GM10248 (cell line): ENCODE measurements around the gene EARS2.

Experiments
- CTCF ChIA-PET: fragments of 300-600 bp; sonication (Branson Sonifier 250); formaldehyde crosslinking; extraction: SDS; loops from one replicate; lab custom pipeline; 2021; ENCODE audit warnings: antibody characterized with exemption; lab: Yijun Ruan, JAX
- POLR2A ChIA-PET: fragments of 350-650 bp; sonication (Branson Sonifier 250); formaldehyde crosslinking; extraction: SDS; loops from one replicate; lab custom pipeline; 2020; ENCODE audit warnings: antibody characterized with exemption; lab: Yijun Ruan, JAX
- DNase-seq: peaks from one replicate; pipeline ENCODE4 v3.0.0; 2012; ENCODE audit errors: extremely low spot score
- CTCF ChIP-seq: IDR thresholded peaks from 2 replicates; pipeline ENCODE4 v1.5.1; 2012; ENCODE audit warnings: mild to moderate bottlenecking, low read depth; ENCODE audit errors: extremely low read depth, missing control alignments, control extremely low read depth

EARS2 gene

GRCh38 chr16:23539984-23540816 is 16.9 kb downstream of the EARS2 start:
- TF ChIP-seq CTCF, result no peak
- DNase-seq, result no peak
- CTCF ChIA-PET, result interaction anchor here (0.7 to 2.2 kb wide), 9 partner anchors 8 to 531 kb away, joined by 3 to 9 read pairs (median 3); partner anchors contain the start of genes EARS2 and UBFD1
- POLR2A ChIA-PET, result interaction anchor here (0.6 kb wide), 2 partner anchors 26 to 33 kb away, joined by 3 to 5 read pairs; no protein-coding TSS in a partner anchor

- CTCF ChIA-PET, result interaction anchor here (0.8 to 1.8 kb wide), 6 partner anchors 9 to 105 kb away, joined by 3 to 4 read pairs (median 4); no protein-coding TSS in a partner anchor
- no peak for DNase-seq
- POLR2A ChIA-PET, result no interaction called here
- no peak for TF ChIP-seq CTCF
Measured at GRCh38 chr16:23538919-23539278, 18.3 kb downstream of the EARS2 start.

- POLR2A ChIA-PET, result no interaction called here
- CTCF ChIA-PET, result interaction anchor here (1.0 to 1.7 kb wide), 3 partner anchors 8 to 31 kb away, joined by 3 to 4 read pairs (median 4); partner anchors contain the start of gene UBFD1
- no peak for TF ChIP-seq CTCF
Measured at GRCh38 chr16:23537390-23537789, 19.8 kb downstream of the EARS2 start.

GRCh38 chr16:23535901-23536300 is 21.2 kb downstream of the EARS2 start:
- ChIA-PET POLR2A (no interaction called here), CTCF (no interaction called here)
- no peak for DNase-seq
- no peak for TF ChIP-seq CTCF

More at GRCh38 chr16:23537390-23537789, 19.8 kb downstream of the EARS2 start:
- DNase-seq, result no peak

GRCh38 chr16:23534868-23535860 is 22.0 kb downstream of the EARS2 start:
- CTCF ChIA-PET, result no interaction called here
- POLR2A ChIA-PET, result no interaction called here
- no peak for DNase-seq
- TF ChIP-seq CTCF, result no peak

GRCh38 chr16:23532448-23532847 is 24.7 kb downstream of the EARS2 start:
- ChIA-PET POLR2A (no interaction called here), CTCF (interaction anchor here (0.7 kb wide), 1 partner anchor 12 kb away, joined by 3 read pairs; no protein-coding TSS in a partner anchor)
- no peak for TF ChIP-seq CTCF
- no peak for DNase-seq
